IPS-20b (cell line): ENCODE data around the gene FLNC.

Experiments used
- H3K27ac ChIP-seq: one replicate; pipeline ENCODE4 v1.5.1; 2013; ENCODE audit warnings: low read length
- H3K27me3 ChIP-seq: 2 replicates; pipeline ENCODE4 v1.6.1; 2013; ENCODE audit warnings: mild to moderate bottlenecking, low read length, inconsistent platforms; ENCODE audit not compliant: insufficient read depth
- H3K36me3 ChIP-seq: 2 replicates; pipeline ENCODE4 v1.6.1; 2013; ENCODE audit warnings: low read depth, mild to moderate bottlenecking, inconsistent platforms, low read length, moderate library complexity; ENCODE audit not compliant: insufficient read depth
- H3K4me1 ChIP-seq: 2 replicates; pipeline ENCODE4 v1.6.1; 2013; ENCODE audit warnings: mild to moderate bottlenecking, control low read depth, inconsistent platforms, low read length, moderate library complexity; ENCODE audit not compliant: insufficient read depth
- H3K4me3 ChIP-seq: 2 replicates; pipeline ENCODE4 v1.5.1; 2013; ENCODE audit warnings: mild to moderate bottlenecking, low read length, inconsistent platforms
- H3K9ac ChIP-seq: 2 replicates; pipeline ENCODE4 v1.6.1; 2013; ENCODE audit warnings: low read depth, mild to moderate bottlenecking, inconsistent platforms, low read length, moderate library complexity
- H3K9me3 ChIP-seq: 2 replicates; pipeline ENCODE4 v1.6.1; 2013; ENCODE audit warnings: mild to moderate bottlenecking, low read depth, low read length, inconsistent platforms; ENCODE audit not compliant: insufficient read depth

Gene FLNC

DNA sequence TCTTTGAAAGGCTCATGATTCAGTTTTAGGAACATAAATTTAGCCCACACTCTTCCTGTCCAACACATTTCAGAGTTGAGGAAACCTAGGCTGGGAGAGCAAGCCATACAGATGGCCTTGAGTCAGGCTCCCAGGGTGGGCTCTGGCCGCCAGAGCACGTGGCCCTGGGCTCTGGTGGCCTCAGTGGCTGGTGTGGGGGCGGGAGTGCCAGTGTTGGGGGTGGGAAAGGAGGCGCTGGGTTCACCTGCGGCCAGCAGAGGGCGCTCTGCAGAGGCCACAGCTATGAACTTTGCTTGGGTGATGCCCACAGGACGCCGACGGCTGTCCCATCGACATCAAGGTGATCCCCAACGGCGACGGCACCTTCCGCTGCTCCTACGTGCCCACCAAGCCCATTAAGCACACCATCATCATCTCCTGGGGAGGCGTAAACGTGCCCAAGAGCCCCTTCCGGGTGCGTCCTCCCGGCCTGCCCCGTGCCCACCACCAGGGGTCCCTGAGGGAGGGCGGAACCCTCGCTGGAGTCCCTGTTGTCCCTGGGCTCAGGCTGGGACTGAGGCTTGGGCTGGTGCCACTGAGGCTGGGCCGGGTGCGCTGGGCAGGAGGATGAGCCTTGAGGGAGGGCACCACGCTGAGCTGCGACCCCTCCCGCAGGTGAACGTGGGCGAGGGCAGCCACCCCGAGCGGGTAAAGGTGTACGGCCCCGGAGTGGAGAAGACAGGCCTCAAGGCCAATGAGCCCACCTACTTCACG lies 11.9 kb downstream of the FLNC start:
- Histone ChIP-seq H3K4me3 (no peak overlapping the region), H3K27ac (no peak overlapping the region), H3K9ac (no peak overlapping the region), H3K27me3 (no peaks in the 10 kb centered on the region), H3K9me3 (no peaks in the 10 kb centered on the region), H3K4me1 (no peaks in the 10 kb centered on the region; the same call in 1 of the 2 replicates), H3K36me3 (no peaks in the 10 kb centered on the region)

DNA sequence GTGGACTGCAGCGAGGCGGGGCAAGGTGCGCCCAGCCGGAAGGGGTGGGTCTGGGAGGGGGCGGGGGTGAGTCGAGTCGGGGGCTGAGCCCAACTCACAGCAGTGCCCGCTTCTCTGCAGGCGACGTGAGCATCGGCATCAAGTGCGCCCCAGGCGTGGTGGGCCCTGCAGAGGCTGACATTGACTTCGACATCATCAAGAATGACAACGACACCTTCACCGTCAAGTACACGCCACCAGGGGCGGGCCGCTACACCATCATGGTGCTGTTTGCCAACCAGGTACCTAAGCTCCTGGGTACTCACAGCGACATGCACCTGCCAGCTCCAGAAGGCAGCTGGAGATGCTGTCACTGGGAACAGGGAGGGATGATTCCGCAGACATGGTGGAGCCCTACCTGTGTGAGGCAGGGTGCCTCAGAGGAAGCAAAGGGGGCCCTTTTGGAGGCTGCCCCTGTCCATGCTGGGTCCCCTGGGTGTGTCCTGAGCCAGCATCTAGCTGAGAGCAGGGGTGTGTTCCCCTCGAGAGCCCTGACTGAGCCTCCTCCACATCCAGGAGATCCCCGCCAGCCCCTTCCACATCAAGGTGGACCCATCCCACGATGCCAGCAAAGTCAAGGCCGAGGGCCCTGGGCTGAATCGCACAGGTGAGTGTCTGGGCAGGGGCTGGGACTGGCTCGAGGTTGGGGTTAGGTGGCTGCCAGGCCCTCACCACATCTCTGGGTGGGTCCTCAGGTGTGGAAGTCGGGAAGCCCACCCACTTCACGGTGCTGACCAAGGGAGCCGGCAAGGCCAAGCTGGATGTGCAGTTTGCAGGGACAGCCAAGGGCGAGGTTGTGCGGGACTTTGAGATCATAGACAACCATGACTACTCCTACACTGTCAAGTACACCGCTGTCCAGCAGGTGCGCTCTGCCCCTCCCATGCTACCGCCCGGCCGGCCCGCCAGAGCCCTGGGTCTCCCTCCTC lies 12.8 kb downstream of the FLNC start:
- Histone ChIP-seq H3K27me3 (no peaks in the 10 kb centered on the region), H3K9ac (no peak overlapping the region), H3K4me1 (no peaks in the 10 kb centered on the region; the same call in 1 of the 2 replicates), H3K9me3 (no peaks in the 10 kb centered on the region), H3K27ac (no peak overlapping the region), H3K36me3 (no peaks in the 10 kb centered on the region), H3K4me3 (no peak overlapping the region)

DNA sequence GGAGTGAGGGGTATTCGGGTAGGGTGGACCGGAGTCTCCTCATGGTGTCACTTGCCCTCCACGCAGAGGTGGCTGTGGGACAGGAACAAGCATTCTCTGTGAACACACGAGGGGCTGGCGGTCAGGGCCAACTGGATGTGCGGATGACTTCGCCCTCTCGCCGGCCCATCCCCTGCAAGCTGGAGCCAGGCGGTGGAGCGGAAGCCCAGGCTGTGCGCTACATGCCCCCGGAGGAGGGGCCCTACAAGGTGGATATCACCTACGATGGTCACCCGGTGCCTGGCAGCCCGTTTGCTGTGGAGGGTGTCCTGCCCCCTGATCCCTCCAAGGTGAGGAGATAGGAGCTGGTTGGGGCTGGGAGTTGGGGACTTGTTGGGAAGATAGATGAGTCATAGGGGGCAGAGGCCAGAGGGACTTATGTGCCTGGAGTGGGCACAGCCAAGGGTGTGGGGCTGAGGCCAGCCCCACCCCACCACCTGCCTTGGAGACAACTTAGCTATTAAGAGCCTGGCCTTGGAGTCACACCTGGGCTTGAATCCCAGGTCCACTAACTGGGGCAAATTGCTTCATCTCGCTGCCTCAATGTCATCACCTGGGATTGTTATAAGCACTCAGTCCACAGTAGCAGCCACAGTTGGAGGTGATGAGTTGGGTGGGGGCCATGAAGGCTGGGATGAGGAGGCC lies 13.9 kb downstream of the FLNC start:
- Histone ChIP-seq H3K9ac (no peak overlapping the region), H3K4me3 (no peak overlapping the region), H3K36me3 (no peaks in the 10 kb centered on the region), H3K27me3 (no peaks in the 10 kb centered on the region), H3K9me3 (no peaks in the 10 kb centered on the region), H3K4me1 (no peaks in the 10 kb centered on the region; the same call in 1 of the 2 replicates), H3K27ac (no peak overlapping the region)

DNA sequence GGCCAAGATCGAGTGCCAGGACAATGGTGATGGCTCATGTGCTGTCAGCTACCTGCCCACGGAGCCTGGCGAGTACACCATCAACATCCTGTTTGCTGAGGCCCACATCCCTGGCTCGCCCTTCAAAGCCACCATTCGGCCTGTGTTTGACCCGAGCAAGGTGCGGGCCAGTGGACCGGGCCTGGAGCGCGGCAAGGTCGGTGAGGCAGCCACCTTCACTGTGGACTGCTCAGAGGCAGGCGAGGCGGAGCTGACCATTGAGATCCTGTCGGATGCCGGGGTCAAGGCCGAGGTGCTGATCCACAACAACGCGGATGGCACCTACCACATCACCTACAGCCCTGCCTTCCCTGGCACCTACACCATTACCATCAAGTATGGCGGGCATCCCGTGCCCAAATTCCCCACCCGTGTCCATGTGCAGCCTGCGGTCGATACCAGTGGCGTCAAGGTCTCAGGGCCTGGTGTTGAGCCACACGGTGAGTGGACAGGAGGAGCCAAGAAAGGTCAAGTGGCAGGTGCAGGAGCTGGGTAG lies 14.6 kb downstream of the FLNC start:
- Histone ChIP-seq H3K36me3 (no peaks in the 10 kb centered on the region), H3K27ac (no peak overlapping the region), H3K9me3 (no peaks in the 10 kb centered on the region), H3K4me3 (no peak overlapping the region), H3K27me3 (no peaks in the 10 kb centered on the region), H3K4me1 (no peaks in the 10 kb centered on the region; the same call in 1 of the 2 replicates), H3K9ac (no peak overlapping the region)

DNA sequence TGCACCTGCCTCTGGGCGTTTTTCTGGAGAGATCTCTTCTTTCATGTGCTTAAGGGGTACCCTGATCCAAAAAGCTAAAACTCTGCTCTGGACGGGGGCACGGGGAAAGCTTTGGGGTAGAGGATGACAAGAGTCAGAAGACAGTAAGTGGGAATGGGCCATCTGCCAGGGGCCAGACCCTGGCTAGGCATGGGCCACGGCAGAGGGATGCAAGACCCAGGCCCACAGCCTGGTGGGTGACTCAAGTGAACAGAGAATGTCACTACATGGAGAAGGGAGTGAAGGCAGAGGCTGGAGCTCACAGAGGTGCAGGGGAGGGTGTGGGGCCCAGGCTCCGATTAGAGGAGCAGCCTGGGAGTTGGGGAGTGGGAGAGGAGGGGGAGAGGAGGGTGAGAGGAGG lies 15.3 kb downstream of the FLNC start:
- Histone ChIP-seq H3K9ac (no peak overlapping the region), H3K4me3 (no peak overlapping the region), H3K4me1 (no peaks in the 10 kb centered on the region; the same call in 1 of the 2 replicates), H3K27ac (no peak overlapping the region), H3K36me3 (no peaks in the 10 kb centered on the region), H3K27me3 (no peaks in the 10 kb centered on the region), H3K9me3 (no peaks in the 10 kb centered on the region)

DNA sequence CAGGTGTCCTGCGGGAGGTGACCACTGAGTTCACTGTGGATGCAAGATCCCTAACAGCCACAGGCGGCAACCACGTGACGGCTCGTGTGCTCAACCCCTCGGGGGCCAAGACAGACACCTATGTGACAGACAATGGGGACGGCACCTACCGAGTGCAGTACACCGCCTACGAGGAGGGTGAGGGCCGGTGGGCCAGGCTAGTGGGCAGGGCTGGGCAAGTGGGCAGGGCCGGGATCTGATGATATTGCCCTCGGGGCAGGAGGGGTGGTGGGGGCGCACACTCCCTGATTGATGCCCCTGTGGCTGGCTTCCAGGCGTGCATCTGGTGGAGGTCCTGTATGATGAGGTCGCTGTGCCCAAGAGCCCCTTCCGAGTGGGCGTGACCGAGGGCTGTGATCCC lies 15.8 kb downstream of the FLNC start:
- no peaks in the 10 kb centered on the region for H3K27me3 ChIP-seq
- no peak overlapping the region for H3K4me3 ChIP-seq
- no peak overlapping the region for H3K27ac ChIP-seq
- no peak overlapping the region for H3K9ac ChIP-seq
- H3K4me1 ChIP-seq, result no peaks in the 10 kb centered on the region; the same call in 1 of the 2 replicates
- H3K9me3 ChIP-seq, result no peaks in the 10 kb centered on the region
- H3K36me3 ChIP-seq, result no peaks in the 10 kb centered on the region

DNA sequence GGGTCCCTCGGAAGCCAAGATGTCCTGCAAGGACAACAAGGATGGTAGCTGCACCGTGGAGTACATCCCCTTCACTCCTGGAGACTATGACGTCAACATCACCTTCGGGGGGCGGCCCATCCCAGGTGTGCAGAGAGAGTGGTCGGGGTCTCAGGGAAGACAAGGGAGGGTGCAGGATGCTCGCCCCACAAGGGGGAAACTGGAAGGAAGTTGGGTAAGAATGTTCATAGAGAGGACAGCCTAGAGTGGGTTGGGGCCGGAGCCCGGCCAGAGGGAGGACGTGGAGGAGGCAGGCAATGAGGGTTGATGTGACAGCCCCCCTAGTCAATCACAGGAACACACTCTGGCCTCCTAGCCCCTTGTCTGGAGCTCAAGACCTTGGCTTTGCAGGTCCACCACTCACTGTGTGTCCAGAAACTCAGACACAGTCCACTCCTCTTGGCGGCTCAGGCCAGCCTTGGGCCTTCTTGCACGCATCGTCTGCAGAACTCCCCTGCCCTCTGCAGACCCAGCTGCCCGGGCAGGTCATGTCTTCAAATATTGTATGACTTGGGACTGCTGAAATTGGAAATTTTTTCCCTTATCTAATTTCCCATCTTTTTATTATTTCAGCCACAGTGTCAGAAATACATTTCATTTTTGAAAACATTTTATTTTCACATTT lies 16.7 kb downstream of the FLNC start:
- Histone ChIP-seq H3K36me3 (no peaks in the 10 kb centered on the region), H3K27ac (no peak overlapping the region), H3K9ac (no peak overlapping the region), H3K4me3 (no peak overlapping the region), H3K4me1 (no peaks in the 10 kb centered on the region), H3K27me3 (no peaks in the 10 kb centered on the region), H3K9me3 (no peaks in the 10 kb centered on the region)

DNA sequence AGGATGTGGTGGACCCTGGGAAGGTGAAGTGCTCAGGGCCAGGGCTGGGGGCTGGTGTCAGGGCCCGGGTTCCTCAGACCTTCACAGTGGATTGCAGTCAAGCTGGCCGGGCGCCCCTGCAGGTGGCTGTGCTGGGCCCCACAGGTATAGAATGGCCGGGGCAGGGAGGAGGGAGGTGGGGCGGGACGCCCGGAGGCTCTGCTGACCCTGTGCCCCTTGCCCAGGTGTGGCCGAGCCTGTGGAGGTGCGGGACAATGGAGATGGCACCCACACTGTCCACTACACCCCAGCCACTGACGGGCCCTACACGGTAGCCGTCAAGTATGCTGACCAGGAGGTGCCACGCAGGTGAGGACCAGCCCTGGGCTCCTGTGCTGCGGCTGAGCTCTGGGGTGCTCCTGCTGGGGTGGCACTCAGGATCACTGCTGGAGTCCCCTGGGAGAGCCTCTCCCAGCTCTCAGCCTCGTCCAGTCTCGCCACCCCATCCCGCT lies 17.6 kb downstream of the FLNC start:
- no peaks in the 10 kb centered on the region for H3K27me3 ChIP-seq
- H3K4me1 ChIP-seq, result no peaks in the 10 kb centered on the region
- H3K9ac ChIP-seq, result no peak overlapping the region
- no peaks in the 10 kb centered on the region for H3K36me3 ChIP-seq
- H3K9me3 ChIP-seq, result no peaks in the 10 kb centered on the region
- no peak overlapping the region for H3K4me3 ChIP-seq
- H3K27ac ChIP-seq, result no peak overlapping the region

DNA sequence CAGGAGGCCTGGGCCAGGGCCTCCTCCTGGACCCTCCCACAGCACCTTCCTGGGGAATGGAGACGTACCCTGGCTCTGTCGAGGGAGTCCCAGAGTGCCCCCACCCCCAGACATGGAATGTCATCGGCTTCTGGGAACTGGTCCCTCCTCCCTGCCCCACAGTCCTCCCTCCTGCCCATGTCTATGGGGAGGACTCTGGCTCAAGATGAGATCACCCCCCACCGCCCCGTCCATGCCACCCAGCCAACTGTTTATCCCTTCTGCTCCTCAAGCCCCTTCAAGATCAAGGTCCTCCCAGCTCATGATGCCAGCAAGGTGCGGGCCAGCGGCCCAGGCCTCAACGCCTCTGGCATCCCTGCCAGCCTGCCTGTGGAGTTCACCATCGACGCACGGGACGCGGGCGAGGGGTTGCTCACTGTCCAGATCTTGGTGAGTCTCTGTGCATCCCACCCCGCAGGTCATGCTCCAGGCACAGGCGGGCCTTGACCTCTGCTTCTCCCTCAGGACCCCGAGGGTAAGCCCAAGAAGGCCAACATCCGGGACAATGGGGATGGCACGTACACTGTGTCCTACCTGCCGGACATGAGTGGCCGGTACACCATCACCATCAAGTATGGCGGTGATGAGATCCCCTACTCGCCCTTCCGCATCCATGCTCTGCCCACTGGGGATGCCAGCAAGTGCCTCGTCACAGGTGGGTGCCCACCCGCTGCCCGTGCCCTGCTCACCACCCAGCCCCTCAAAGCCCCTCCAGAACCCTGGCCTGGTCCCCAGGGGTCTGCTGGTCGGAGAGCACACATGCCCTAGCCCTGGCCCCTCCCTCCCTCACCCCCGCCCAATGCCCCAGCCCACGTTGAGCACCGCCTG lies 18.3 kb downstream of the FLNC start:
- Histone ChIP-seq H3K9ac (no peak overlapping the region), H3K36me3 (no peaks in the 10 kb centered on the region), H3K27me3 (no peaks in the 10 kb centered on the region)

DNA sequence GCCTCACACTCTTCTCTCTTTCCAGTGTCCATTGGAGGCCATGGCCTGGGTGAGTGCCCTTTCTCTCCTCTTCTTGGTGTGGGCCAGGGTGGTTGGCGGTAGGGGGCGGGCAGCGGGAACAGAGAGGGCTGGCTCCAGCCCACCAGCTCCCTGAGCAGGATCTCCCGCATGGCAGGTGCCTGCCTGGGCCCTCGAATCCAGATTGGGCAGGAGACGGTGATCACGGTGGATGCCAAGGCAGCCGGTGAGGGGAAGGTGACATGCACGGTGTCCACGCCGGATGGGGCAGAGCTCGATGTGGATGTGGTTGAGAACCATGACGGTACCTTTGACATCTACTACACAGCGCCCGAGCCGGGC lies 18.9 kb downstream of the FLNC start:
- Histone ChIP-seq H3K4me1 (no peaks in the 10 kb centered on the region), H3K27me3 (no peaks in the 10 kb centered on the region), H3K4me3 (no peak overlapping the region), H3K36me3 (no peaks in the 10 kb centered on the region), H3K9ac (no peak overlapping the region), H3K27ac (no peak overlapping the region), H3K9me3 (no peaks in the 10 kb centered on the region)

More for the DNA sequence above, 18.3 kb downstream of the FLNC start:
- H3K27ac ChIP-seq, result no peak overlapping the region
- H3K4me3 ChIP-seq, result no peak overlapping the region
- no peaks in the 10 kb centered on the region for H3K4me1 ChIP-seq
- H3K9me3 ChIP-seq, result no peaks in the 10 kb centered on the region
